Stimulated activated memory B cell treated with anti-CD40 and anti-IgM and Interleukin-4, amounts not matched to agents 10 μg/mL and 1 μg/mL and 100 μg/mL, for 72 hours (primary cell): ENCODE data around the gene SPSB4.

ENCODE experiments used
- ATAC-seq: fragments of 150-1000 bp; cut with Tn5 transposase; 2 replicates; pipeline ENCODE4 v1.10.0; 2021
- H3K27ac Mint-ChIP-seq: one replicate; pipeline ENCODE4 v1.8.0; 2022; ENCODE audit warnings: mild to moderate bottlenecking, mixed read lengths
- H3K27me3 Mint-ChIP-seq: one replicate; pipeline ENCODE4 v1.8.0; 2022; ENCODE audit warnings: mixed read lengths
- H3K36me3 Mint-ChIP-seq: one replicate; pipeline ENCODE4 v1.8.0; 2022; ENCODE audit warnings: mixed read lengths
- H3K4me1 Mint-ChIP-seq: one replicate; pipeline ENCODE4 v1.8.0; 2022; ENCODE audit warnings: mixed read lengths
- H3K4me3 Mint-ChIP-seq: one replicate; pipeline ENCODE4 v1.8.0; 2022; ENCODE audit warnings: mild to moderate bottlenecking, moderate library complexity, mixed read lengths
- H3K9me3 Mint-ChIP-seq: one replicate; pipeline ENCODE4 v1.8.0; 2022; ENCODE audit warnings: mixed read lengths

Gene SPSB4

DNA sequence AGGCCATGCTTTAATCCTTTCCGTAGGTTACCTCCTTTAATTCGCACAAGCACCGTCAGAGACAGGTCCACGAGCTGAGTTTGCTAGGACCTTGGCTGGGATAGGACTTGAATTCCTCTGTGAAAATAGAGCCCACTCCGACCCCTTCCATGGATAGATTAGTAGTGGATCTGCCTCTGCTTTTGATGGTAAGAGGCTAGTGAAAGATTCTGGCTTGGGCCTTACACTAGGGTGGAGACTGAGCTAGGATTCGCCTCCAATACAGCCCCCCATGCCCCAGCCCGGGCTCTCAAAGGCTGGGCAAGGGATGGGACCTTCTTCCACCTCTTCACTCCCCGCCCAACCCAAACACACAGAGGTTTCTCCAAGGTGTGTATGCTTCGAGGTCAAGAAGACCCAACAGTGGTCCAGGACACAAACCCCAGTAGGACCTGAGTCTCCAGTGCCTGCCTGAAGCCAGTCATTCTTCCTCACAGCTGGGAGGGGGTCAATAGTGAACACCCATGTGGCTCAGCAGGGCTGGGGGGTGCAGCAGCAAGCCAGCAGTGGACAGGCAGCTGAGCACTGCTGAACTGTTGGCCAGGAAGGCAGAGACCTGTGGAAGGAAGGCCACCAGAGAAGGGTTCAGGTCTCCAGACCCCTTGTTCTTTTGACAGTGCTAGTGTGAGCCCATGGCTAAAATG is 75.7 kb downstream of the SPSB4 start:
- Mint-ChIP-seq H3K27me3 (peaks cover 38% of the 10 kb centered on the region), H3K4me1 (no peaks in the 10 kb centered on the region), H3K36me3 (no peaks in the 10 kb centered on the region), H3K4me3 (no peak overlapping the region), H3K27ac (no peak overlapping the region), H3K9me3 (no peaks in the 10 kb centered on the region)
- ATAC-seq: no peak

DNA sequence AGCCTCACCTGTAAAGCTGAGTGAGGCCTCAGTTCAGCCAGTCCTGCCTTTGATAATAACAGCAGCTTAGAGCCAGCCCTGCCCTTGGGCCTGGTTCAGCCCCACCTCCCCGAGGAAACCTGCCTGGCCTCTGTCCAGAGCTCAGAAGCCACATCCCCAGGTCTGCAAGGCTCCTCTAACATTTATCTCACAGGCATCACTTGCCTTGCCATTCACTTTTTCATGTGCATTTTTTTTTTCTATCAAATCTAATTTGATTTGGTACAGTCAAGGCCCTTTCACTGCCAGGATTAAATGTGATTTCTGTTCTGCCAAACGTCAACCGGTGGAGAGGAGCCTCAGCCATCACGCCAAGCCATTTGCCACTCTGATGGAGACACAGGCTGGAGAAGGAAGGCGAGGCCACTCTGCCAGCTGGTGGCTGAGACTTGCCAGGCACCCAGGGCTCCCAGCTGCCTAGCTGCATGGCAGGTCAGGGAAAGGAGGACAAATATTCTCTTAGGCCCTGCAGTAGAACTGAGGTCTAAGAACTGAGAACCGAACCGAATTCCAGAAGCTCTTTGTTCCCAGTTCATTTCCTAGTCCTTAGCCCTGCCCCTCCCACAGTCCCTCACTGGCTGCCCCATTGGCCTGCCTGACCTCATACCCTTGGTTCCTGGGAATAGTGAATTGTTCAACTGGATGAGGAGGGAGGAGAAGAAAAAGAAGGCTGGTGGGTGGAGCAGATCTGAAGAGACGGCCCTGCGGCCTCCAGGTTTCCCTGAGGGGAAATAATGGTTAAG is 76.4 kb downstream of the SPSB4 start:
- no peaks in the 10 kb centered on the region for H3K36me3 Mint-ChIP-seq
- H3K4me1 Mint-ChIP-seq: no peaks in the 10 kb centered on the region
- ATAC-seq: no peak
- H3K9me3 Mint-ChIP-seq: no peaks in the 10 kb centered on the region
- H3K27me3 Mint-ChIP-seq: peaks cover 38% of the 10 kb centered on the region
- no peak overlapping the region for H3K4me3 Mint-ChIP-seq
- no peak overlapping the region for H3K27ac Mint-ChIP-seq

DNA sequence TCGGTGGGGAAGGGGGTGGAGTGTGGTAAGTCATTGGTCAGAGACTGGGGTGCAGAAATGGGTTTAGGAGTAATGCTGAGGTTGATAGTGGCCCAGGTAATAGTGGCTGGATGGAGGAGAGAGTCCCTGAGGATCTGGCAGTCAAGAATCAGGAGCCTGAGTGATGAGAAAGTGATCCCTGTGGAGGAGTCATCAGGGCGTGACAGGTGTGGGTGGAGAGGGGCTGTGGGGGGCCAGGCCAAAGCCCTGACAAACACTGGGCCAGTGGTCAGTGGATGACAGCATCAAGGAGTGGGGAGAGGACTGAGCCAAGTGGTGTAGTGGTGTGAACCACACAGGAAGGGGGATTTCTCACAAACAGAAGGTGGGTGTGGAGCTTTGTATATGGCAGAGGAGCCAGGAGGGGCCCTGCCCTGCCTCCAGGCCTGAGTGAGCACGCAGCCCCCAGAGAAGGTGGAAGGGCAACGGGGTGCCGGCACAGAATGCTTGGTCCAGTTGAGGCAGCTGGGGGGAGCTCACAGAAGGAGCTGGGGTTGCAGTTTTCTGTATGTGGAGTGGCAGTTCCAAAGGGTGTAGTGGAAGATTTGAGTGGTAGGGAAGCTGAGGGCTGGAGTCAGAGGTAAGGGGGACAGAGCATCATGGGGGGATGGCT is 77.1 kb downstream of the SPSB4 start:
- H3K36me3 Mint-ChIP-seq: no peaks in the 10 kb centered on the region
- no peak for ATAC-seq
- no peaks in the 10 kb centered on the region for H3K9me3 Mint-ChIP-seq
- no peak overlapping the region for H3K27ac Mint-ChIP-seq
- no peak overlapping the region for H3K4me3 Mint-ChIP-seq
- peaks cover 31% of the 10 kb centered on the region for H3K27me3 Mint-ChIP-seq
- H3K4me1 Mint-ChIP-seq: no peaks in the 10 kb centered on the region

DNA sequence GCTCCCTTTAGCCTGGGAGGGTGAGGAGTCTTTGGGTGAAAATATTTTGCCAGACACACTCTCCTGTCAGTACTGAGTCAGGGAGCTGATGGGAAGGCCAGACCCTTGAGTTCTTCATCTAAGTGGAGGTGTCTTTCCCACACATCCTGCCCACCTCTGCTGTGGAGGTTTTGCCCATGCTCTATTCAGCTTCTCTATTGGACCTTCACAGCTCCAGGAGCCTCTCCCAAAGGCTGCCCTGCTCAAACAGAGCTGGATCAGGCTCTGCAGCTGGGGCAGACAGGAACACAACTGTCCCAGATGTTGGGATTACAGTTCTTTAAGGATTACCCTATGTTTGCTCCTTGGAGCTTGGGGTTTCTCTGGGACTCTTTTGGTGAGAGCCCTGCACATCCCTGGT is 77.9 kb downstream of the SPSB4 start:
- Mint-ChIP-seq H3K27ac (no peak overlapping the region), H3K27me3 (peaks cover 23% of the 10 kb centered on the region), H3K36me3 (no peaks in the 10 kb centered on the region), H3K4me3 (no peak overlapping the region), H3K9me3 (no peaks in the 10 kb centered on the region), H3K4me1 (no peaks in the 10 kb centered on the region)
- ATAC-seq: no peak

DNA sequence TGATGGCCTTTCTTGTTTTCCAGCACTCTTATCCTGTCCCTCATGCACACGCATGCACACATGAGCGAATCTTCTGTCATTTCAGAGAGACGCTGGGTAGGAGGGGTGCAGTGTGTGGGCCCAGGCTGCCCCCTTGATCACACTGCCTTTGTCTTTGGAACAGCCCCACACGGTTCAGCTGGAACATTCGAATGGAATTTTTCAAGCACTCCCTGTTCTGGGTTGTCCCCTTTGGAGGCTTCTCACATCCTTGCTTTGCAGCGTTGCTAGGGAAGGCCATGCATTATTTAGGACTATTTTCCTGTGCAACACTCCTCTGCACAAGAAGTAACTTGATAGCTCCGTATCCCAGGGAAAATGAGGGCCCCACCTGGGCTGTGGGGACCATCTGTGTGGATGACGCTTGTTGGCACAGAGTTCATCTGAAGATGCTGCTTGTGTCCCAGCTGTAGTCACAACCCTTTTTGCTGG is 78.4 kb downstream of the SPSB4 start:
- Mint-ChIP-seq H3K27ac (no peak overlapping the region), H3K4me1 (no peaks in the 10 kb centered on the region), H3K9me3 (no peaks in the 10 kb centered on the region), H3K27me3 (peaks cover 17% of the 10 kb centered on the region), H3K36me3 (no peaks in the 10 kb centered on the region), H3K4me3 (no peak overlapping the region)
- ATAC-seq: no peak

DNA sequence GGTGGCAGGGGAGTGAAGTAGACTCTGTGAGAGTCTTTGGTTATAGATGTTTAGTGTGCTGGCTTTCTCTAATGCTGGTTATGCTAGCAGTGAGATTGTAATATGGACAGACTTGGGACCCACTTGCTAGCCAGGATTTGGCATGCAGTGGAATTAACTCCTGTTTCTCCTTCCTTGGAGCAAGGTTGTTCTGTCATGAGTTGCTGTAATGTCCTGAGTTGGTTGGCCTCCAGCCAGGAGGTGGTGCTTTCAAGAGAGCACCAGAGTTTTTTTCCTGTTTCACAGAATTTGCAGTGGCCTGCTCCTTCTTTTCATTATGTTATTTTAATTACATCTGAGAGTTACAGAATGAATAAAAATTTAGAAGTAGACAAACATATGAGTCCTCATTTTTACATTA is 92.4 kb downstream of the SPSB4 start:
- peaks cover 8% of the 10 kb centered on the region for H3K36me3 Mint-ChIP-seq
- no peak overlapping the region for H3K27ac Mint-ChIP-seq
- H3K9me3 Mint-ChIP-seq: peaks cover 11% of the 10 kb centered on the region
- H3K27me3 Mint-ChIP-seq: peaks cover 46% of the 10 kb centered on the region
- no peak overlapping the region for H3K4me3 Mint-ChIP-seq
- no peaks in the 10 kb centered on the region for H3K4me1 Mint-ChIP-seq
- ATAC-seq: no peak

DNA sequence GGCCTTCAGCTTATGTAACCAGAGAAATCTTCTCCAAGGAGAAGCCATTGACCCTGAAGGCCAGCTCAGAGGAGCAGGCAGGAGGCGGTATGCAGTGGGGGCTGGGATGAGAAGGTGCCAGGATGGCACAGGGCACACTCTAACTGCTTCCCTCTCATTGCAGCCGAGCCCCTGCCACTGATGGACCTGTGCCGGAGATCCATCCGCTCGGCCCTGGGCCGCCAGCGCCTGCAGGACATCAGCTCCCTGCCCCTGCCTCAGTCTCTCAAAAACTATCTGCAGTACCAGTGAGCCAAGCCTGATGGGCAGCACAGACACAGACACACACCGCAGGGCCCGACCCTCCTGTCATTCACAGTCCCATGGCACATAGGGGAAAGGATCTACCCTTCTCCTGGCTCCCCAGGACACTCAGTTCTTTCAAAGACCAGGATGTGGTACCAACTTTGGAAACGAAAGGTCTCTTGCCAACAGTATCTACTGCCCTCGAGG is 95.9 kb downstream of the SPSB4 start:
- peaks cover 61% of the 10 kb centered on the region for H3K27me3 Mint-ChIP-seq
- peaks cover 3% of the 10 kb centered on the region for H3K36me3 Mint-ChIP-seq
- no peak for ATAC-seq

DNA sequence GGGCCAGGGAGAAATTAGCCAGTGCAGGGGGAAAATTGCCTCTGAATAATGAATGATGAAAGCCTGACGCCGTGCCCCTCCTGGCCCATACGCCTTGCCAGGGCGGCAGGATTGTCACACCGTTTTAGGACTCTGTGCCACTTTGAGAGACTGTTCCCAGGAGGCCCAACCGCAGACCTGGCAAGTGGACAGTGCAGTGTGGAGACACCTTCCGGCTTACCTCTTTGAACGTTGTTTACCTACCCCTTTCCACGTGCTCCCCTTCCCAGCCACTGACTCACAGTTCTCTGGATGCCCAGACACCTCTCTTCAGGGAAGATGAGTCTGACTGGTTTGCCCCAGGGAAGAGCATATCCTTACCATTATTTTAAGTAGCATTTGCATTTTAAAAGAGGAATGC is 96.5 kb downstream of the SPSB4 start:
- H3K36me3 Mint-ChIP-seq: no peaks in the 10 kb centered on the region
- no peak overlapping the region for H3K4me3 Mint-ChIP-seq
- peaks cover 3% of the 10 kb centered on the region for H3K9me3 Mint-ChIP-seq
- peaks cover 55% of the 10 kb centered on the region for H3K27me3 Mint-ChIP-seq
- no peaks in the 10 kb centered on the region for H3K4me1 Mint-ChIP-seq
- no peak overlapping the region for H3K27ac Mint-ChIP-seq
- no peak for ATAC-seq

More for the DNA sequence above, 95.9 kb downstream of the SPSB4 start:
- Mint-ChIP-seq H3K27ac (no peak overlapping the region), H3K4me1 (no peaks in the 10 kb centered on the region), H3K9me3 (peaks cover 7% of the 10 kb centered on the region), H3K4me3 (no peak overlapping the region)

DNA sequence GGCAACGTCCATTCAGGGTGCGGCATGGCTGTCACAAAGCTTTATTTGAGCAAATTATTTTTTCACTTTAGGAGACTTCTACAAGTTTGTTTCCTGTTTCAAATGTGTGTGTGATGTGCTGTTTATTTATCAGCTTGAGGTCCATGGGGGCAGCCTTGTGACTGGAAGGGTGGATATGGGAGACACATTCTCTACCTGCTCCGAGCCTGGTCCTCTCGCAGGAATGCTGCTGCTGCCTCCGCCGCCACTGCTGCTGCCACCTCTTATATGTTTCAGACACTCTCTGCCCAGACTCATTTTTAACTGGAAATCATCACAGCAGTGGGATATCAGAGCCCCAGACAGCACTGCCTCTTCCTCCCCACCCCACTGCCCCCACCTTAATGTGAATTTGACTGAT is 97.0 kb downstream of the SPSB4 start:
- H3K27me3 Mint-ChIP-seq: peaks cover 55% of the 10 kb centered on the region
- H3K4me1 Mint-ChIP-seq: no peaks in the 10 kb centered on the region
- H3K36me3 Mint-ChIP-seq: no peaks in the 10 kb centered on the region
- no peak for ATAC-seq
- peaks cover under 1% of the 10 kb centered on the region for H3K9me3 Mint-ChIP-seq
- H3K4me3 Mint-ChIP-seq: no peak overlapping the region
- H3K27ac Mint-ChIP-seq: no peak overlapping the region

DNA sequence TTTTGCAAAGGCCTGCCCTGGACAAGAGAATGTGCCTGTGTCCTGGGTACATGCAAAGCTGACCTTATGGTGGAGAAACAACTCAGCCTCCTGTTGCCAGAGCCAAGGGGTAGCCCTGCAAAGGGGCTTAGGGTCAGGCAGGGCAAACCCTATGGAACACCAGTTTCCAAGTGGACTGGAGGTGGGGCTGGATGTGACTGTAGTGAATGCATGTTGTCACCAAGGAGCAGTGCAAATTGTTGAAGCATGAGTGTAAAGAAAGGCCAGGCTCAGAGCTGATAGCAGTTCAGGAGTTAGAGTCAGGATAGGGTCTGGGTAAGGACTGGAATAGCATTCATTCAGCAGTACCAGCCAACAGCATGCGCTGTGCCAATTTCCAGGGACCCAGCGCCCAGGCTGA is 97.6 kb downstream of the SPSB4 start:
- no peaks in the 10 kb centered on the region for H3K36me3 Mint-ChIP-seq
- no peak overlapping the region for H3K4me3 Mint-ChIP-seq
- no peaks in the 10 kb centered on the region for H3K4me1 Mint-ChIP-seq
- H3K27ac Mint-ChIP-seq: no peak overlapping the region
- H3K27me3 Mint-ChIP-seq: peaks cover 58% of the 10 kb centered on the region
- ATAC-seq: no peak
- no peaks in the 10 kb centered on the region for H3K9me3 Mint-ChIP-seq

DNA sequence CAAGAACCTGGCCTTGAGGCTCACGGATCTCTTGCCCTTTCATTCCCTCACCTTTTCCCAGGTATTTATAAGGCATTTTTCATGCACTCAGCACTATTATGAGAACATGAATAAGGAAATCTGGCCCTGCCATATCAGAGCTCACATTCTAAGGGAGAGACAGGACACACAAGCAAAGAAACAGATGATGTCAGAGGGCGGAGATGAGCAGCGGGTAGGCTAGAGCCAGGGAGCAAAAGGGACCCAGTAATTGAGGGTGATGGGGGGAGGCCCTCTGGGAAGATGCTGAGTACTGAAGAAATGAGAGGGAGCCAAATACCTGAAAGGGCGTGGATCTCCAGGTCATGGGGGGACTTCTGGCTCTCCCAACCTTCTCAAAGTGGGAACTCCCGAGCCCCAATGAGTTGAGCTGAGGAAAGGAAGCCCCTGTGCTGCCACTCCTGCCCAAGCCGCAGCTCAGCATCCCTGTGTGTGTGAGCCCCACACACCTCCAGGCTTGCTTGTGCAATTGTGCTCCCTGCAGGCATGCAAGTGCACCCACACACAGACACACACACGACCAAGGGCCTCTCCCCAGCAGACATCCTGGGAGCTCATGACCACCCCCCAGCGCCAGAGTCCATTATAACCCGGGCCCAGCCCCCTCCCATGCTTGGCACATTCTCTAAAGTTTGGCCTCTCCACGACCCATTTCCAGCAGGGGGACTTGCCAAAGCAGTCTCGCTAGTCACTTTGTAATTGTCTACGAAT is 99.1 kb downstream of the SPSB4 start:
- Mint-ChIP-seq H3K27me3 (peaks cover 68% of the 10 kb centered on the region), H3K36me3 (no peaks in the 10 kb centered on the region), H3K9me3 (no peaks in the 10 kb centered on the region), H3K4me3 (no peak overlapping the region), H3K27ac (no peak overlapping the region), H3K4me1 (no peaks in the 10 kb centered on the region)
- no peak for ATAC-seq

DNA sequence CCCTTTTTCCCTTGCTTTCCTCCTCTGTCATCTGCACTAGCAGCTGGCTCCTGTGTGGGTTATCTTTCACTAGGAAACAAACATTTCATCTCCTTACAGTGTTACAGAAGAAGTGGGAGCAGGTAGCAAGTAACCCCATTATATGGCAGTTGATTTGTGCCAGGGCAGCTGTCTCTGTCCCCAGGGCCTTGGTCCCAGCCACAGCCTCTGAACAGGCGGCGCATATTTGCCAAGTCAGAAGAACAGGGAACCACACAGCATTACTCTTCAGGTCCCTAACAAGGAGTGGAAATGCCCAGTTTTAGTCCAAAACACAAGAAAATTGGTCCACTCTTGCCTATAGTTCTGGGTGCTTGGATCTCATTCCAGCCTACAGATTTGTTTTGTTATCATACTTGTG is 99.8 kb downstream of the SPSB4 start:
- Mint-ChIP-seq H3K36me3 (no peaks in the 10 kb centered on the region), H3K27ac (no peak overlapping the region), H3K4me1 (no peaks in the 10 kb centered on the region), H3K4me3 (no peak overlapping the region), H3K9me3 (no peaks in the 10 kb centered on the region), H3K27me3 (peaks cover 61% of the 10 kb centered on the region)
- ATAC-seq: no peak

DNA sequence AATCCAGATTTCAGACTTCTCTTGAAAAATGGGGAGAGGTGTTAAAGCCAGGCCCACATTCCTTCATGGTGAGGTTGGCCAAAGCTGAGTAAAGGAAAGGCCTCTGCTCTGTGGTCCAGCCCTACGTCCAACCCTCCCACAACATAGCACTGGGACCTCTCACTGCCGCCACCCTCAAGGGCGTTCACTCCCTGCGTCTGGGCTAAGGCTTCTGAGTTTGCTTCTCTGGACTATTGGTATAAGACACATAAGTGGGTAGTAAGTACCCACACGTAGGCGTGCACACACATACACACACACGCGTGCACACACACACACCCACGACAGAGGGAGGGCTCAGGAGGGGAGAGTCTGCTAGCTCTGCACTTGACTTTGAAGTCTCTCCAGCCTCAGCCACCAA is 100.3 kb downstream of the SPSB4 start:
- Mint-ChIP-seq H3K4me1 (no peaks in the 10 kb centered on the region), H3K27ac (no peak overlapping the region), H3K27me3 (peaks cover 59% of the 10 kb centered on the region), H3K9me3 (no peaks in the 10 kb centered on the region), H3K4me3 (no peak overlapping the region), H3K36me3 (no peaks in the 10 kb centered on the region)
- no peak for ATAC-seq

DNA sequence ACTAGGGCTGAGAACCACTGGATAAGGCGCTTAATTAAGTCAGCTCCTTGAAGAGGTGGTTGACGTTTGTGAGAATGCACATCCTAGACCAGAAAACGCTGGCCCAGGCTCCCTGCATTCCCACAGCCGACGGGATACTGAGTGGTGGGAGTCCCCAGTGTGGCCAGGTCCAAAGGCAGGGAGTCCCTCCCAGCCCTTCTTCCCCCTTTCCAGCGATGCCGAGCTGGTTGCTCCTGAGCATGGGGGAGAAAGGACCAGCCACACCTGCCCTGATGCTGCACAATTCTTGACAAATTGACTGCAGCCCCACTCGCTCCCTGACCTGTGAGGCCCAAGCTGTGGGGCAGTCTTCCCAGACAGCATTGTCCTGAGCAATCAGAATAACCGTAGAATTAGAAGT is 101.0 kb downstream of the SPSB4 start:
- no peaks in the 10 kb centered on the region for H3K9me3 Mint-ChIP-seq
- H3K27ac Mint-ChIP-seq: no peak overlapping the region
- H3K27me3 Mint-ChIP-seq: peaks cover 57% of the 10 kb centered on the region
- H3K4me1 Mint-ChIP-seq: no peaks in the 10 kb centered on the region
- ATAC-seq: no peak
- no peak overlapping the region for H3K4me3 Mint-ChIP-seq
- no peaks in the 10 kb centered on the region for H3K36me3 Mint-ChIP-seq
